NCI-H1092 treated with DMSO at 0.1 percent for 48 hours (cell line): ENCODE results near the gene PCK1.

Source experiments
- DNase-seq: peaks from one replicate; lab custom pipeline; 2025; lab: John Stamatoyannopoulos, UW

PCK1 gene

GRCh38 chr20:57559658-57560553 lies 1.0 kb upstream of the PCK1 start:
- DNase-seq: no peak

- DNase-seq: no peak
Observed at GRCh38 chr20:57561356-57562279, 708 bp downstream of the PCK1 start.

GRCh38 chr20:57562541-57563465 lies 1.9 kb downstream of the PCK1 start:
- DNase-seq: no peak

- no peak for DNase-seq
Observed at GRCh38 chr20:57563522-57563921, 2.6 kb downstream of the PCK1 start.

- no peak for DNase-seq
Observed at GRCh38 chr20:57564180-57564802, 3.4 kb downstream of the PCK1 start.

- DNase-seq: no peak
Observed at GRCh38 chr20:57564951-57565642, 4.2 kb downstream of the PCK1 start.

GRCh38 chr20:57566399-57566798 lies 5.5 kb downstream of the PCK1 start:
- DNase-seq: no peak

- no peak for DNase-seq
Observed at GRCh38 chr20:57566803-57567459, 6.0 kb downstream of the PCK1 start.

GRCh38 chr20:57567471-57568079 lies 6.7 kb downstream of the PCK1 start:
- no peak for DNase-seq

GRCh38 chr20:57568088-57568896 lies 7.4 kb downstream of the PCK1 start:
- no peak for DNase-seq

- DNase-seq: no peak
Observed at GRCh38 chr20:57568960-57569359, 8.1 kb downstream of the PCK1 start.

GRCh38 chr20:57570145-57570850 lies 9.4 kb downstream of the PCK1 start:
- no peak for DNase-seq

GRCh38 chr20:57570920-57571319 lies 10.0 kb downstream of the PCK1 start:
- no peak for DNase-seq

GRCh38 chr20:57571782-57572416 lies 11.0 kb downstream of the PCK1 start:
- DNase-seq: no peak

- no peak for DNase-seq
Observed at GRCh38 chr20:57573242-57573641, 12.3 kb downstream of the PCK1 start.

- DNase-seq: no peak
Observed at GRCh38 chr20:57573894-57574293, 13.0 kb downstream of the PCK1 start.

GRCh38 chr20:57574954-57575353 lies 14.0 kb downstream of the PCK1 start:
- no peak for DNase-seq

GRCh38 chr20:57576002-57576401 lies 15.1 kb downstream of the PCK1 start:
- no peak for DNase-seq
